ENCODE results near the gene LEKR1.

LEKR1 gene

GRCh38 chr3:156987946-156988345 lies 161.8 kb downstream of the LEKR1 start:
- no peak for DNase-seq

DNA sequence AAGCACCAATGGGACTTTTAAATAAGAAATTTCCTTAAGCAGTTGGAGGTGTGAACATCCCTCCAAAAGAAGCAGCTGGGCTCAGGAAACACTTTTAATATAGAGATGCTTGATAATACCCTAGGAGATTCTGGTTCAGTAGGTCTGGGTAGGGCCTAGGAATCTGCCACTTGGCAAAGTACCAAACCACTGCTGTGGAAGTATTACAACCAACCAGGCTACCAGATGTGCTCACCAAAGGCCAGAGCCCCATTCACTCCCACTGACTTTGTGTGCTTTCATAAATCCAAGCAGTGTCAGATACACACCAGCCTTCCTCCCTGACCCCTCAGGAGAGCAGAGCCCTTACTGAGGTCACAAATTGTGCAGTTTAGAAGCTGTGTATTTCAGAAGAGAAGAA lies 171.2 kb downstream of the LEKR1 start:
- no peak for DNase-seq

DNA sequence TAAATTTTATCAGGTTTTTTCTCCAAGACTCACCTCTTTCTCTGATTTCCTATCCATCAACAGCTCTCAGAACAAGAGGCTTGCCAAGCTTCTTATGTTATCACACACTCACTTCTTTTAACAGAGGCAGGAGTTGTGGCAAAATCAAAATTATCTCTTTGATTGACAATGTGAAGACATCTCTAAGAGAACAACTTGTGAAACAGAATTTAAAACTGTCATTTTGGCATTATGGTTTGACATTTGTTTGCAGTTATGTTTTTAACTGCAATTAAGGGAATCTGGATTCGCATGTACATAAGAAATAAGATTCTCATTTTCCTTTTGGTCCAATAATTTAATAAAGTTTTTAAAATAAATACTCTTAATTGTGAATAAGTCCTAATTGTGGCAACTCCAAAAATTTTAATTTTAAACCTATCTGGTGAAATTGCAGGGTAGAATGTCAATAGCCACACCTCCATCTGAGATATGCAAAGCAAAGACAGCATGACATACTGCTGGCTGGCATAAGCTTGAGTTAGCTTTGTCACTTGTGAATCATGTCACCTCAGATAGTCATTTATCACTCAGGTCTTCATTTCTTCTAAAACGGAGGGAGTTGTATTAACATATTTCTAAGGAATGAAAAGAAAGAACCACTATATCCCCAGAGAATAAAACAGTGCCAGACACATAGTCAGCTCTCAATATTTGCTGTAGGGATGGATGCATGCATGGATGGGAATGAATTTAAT lies 175.2 kb downstream of the LEKR1 start:
- no peak for DNase-seq

DNA sequence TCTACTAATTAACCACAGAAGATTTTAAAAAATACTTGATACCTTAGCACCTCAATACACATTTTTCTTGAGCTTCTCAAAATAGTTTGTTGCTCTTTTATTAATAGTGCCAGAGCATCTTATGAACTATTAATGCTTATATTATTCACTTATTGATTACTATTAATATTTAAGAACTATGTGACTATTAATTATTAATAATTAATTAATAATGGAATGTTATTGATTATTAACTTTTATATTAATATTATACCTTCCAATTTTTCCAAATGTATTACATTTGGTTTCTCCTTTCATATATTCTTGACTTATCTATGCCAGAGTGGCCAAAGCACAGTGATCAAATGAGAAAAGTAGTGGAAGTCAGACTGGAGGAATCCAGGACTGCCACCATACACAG lies 195.5 kb downstream of the LEKR1 start:
- DNase-seq = no peak

- no peak for DNase-seq
Measured at GRCh38 chr3:157023226-157023625, 197.1 kb downstream of the LEKR1 start.

- no peak for DNase-seq
Measured at GRCh38 chr3:157026091-157026490, 199.9 kb downstream of the LEKR1 start.

- DNase-seq = no peak
Measured at GRCh38 chr3:157027861-157028745, 201.9 kb downstream of the LEKR1 start.

GRCh38 chr3:157029365-157029790 lies 203.2 kb downstream of the LEKR1 start:
- no peak for DNase-seq

DNA sequence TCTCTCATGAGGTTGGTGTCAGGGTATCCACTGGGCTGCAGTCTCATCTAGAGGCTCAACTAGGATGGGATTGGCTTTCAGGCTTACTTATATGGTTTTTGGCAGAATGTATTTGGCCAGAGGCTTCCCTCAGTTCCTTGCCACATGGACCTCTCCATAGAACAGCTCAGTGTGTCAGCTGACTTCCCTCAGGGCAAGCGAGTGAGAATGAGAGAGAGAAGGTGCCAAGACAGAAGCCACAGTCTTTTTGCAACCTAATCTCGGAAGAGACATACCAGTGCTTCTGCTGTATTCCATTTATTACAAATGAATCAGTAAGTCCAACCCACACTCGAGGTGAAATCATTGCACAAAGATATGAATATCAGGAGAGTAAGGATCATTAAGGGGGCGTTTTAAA lies 204.6 kb downstream of the LEKR1 start:
- no peak for DNase-seq

DNA sequence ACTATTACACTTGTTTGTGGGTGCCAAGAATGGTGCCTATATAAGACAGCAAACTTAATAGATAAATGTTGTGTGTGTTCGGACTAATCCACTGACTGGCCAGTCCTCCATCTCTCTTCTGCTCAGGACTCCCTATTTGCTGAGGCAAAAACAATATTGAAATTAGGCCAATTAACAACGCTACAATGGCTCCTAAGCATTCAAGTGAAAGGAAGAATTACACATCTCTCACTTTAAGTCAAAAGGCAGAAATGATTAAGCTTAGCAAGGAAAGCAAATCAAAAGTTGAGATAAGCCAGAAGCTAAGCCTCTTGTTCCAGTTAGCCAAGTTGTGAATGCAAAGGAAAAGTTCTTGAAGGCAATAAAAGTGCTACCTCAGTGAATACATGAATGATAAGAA lies 206.8 kb downstream of the LEKR1 start:
- no peak for DNase-seq

DNA sequence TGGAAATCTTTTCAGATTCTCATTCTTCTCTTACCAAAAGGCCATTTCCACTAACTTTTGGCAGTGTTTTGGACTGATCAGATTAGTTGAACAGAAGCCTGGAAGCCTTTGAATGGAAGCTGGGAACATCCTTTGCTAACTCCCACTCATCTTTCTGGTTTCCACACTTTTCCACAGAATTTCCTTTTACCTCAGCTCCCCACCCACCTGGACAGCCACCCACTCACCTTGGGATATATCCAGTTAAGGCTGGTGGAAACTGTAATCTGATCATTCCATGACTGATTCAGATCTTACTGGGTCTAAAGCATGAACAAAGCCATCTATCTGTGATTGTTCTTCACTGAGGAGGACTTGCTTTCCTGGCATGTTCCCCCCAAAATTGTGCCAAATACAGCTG lies 214.3 kb downstream of the LEKR1 start:
- DNase-seq = no peak

GRCh38 chr3:157042226-157042625 lies 216.1 kb downstream of the LEKR1 start:
- DNase-seq = no peak

- no peak for DNase-seq
Measured at GRCh38 chr3:157043771-157044170, 217.6 kb downstream of the LEKR1 start.

GRCh38 chr3:157045238-157045850 lies 219.2 kb downstream of the LEKR1 start:
- no peak for DNase-seq

DNA sequence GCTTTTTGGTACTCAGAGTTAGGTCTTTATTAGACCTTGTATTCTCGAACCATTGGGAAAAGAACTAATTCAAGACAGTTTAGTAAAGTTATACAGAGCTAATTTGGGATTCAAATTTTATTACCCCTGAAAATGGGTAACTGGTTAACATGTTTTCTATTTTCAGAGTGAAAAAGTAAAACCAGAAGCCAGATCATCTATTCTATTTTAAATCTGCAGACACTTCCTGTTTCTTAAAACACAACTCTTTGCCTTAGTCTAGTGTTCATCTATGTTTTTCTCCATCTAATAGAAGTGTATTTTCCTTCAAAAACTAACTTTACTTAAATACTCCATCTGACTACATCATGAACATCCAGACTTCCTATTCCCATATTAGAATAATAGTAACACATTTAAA lies 220.4 kb downstream of the LEKR1 start:
- no peak for DNase-seq

- no peak for DNase-seq
Measured at GRCh38 chr3:157051055-157051454, 224.9 kb downstream of the LEKR1 start.

DNA sequence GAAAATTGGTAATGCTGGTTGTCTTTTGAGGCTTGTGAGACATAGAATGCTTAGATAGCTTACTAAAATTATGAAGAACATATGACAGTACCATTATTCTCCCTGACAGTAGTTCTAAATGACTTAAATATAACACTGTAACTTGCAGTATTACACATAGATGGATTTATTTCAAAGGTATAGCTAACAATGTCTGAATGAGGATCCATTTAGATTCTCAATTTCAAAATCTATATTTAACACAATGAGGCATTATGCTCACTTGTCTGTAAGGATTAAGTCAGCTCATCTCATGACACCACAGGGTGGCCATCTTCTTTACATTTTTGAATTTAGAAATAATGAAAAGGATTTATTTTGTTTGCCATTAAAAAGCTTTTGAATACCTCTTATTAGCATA lies 225.4 kb downstream of the LEKR1 start:
- DNase-seq = no peak

GRCh38 chr3:157056035-157056434 lies 229.9 kb downstream of the LEKR1 start:
- no peak for DNase-seq

- no peak for DNase-seq
Measured at GRCh38 chr3:157058392-157059071, 232.4 kb downstream of the LEKR1 start.

GRCh38 chr3:157059181-157059580 lies 233.0 kb downstream of the LEKR1 start:
- no peak for DNase-seq

GRCh38 chr3:157059661-157060060 lies 233.5 kb downstream of the LEKR1 start:
- DNase-seq = no peak

DNA sequence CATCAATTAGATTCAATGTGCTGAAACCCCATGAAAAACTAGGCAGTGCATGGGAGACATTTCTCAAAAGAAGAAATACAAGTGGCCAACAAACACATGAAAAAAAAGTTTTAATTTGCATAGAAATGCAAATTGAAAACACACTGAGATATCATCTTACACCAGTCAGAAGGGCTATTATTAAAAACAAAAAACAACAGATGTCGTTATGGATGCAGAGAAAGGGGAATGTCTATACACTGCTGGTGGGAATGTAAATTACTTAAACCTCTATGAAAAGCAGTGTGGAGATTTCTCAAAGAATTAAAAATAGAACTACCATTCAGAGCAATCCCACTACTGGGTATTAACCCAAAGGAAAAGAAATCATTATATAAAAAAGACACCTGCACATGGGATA lies 235.1 kb downstream of the LEKR1 start:
- no peak for DNase-seq

- DNase-seq = no peak
Measured at GRCh38 chr3:157063469-157063868, 237.3 kb downstream of the LEKR1 start.

Data from hematopoietic multipotent progenitor cell treated with erythropoietin and hydrocortisone succinate and interleukin-3 and kit ligand, for 8 days (in vitro differentiated cells).